Measurements from ENCODE around the gene TBCD. TPM values are rescaled to one million over a fixed set of nuclear protein-coding genes. Genes with fewer than 3 reads are reported as not detected.
"Not testable (repeated sequence)": the region's sequence is repeated elsewhere in the genome, so short reads cannot be mapped to it uniquely, and the experiment has no call there.

Gene TBCD
- total RNA-seq, 1 donor: 39.5 TPM

GRCh38 chr17:82977606-82978005 lies 225.7 kb downstream of the TBCD start:
- no peak overlapping the region for H3K4me3 ChIP-seq (ENCODE audit: low read depth, low read length)
- no peak for DNase-seq (ENCODE audit: low read depth)
- TF ChIP-seq, protein P1, sequence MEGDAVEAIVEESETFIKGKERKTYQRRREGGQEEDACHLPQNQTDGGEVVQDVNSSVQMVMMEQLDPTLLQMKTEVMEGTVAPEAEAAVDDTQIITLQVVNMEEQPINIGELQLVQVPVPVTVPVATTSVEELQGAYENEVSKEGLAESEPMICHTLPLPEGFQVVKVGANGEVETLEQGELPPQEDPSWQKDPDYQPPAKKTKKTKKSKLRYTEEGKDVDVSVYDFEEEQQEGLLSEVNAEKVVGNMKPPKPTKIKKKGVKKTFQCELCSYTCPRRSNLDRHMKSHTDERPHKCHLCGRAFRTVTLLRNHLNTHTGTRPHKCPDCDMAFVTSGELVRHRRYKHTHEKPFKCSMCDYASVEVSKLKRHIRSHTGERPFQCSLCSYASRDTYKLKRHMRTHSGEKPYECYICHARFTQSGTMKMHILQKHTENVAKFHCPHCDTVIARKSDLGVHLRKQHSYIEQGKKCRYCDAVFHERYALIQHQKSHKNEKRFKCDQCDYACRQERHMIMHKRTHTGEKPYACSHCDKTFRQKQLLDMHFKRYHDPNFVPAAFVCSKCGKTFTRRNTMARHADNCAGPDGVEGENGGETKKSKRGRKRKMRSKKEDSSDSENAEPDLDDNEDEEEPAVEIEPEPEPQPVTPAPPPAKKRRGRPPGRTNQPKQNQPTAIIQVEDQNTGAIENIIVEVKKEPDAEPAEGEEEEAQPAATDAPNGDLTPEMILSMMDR (IDR thresholded peaks at IDR 0.05; ENCODE audit: insufficient read depth, low read length): no peak

GRCh38 chr17:82978765-82979349 lies 227.0 kb downstream of the TBCD start:
- no peak for DNase-seq (ENCODE audit: low read depth)
- no peak overlapping the region for H3K4me3 ChIP-seq (ENCODE audit: low read depth, low read length)
- TF ChIP-seq, protein P1 (IDR thresholded peaks at IDR 0.05; ENCODE audit: insufficient read depth, low read length): no peak

DNA sequence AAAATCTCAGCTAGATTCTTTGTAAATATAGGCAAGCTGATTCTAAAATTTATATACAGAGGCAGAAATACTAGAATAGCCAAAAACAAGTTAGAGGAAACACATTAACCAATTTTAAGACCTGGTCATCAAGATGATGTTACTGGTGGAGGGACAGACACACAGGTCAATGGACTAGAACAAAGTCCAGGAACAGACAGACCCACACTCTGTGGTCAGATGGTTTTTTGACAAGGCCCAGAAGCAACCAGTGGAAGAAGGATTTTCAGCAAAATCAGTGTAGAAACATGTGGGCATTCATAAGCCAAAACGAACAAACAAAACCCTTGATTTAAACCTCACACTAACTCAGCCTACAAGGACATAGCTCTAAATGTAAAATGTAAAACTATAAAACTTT lies 227.9 kb downstream of the TBCD start:
- DNase-seq (ENCODE audit: low read depth): no peak
- TF ChIP-seq, protein P1 (IDR thresholded peaks at IDR 0.05; ENCODE audit: insufficient read depth, low read length): no peak
- no peak overlapping the region for H3K4me3 ChIP-seq (ENCODE audit: low read depth, low read length)

- DNase-seq (ENCODE audit: low read depth): no peak
- H3K4me3 ChIP-seq (ENCODE audit: low read depth, low read length): no peak overlapping the region
- TF ChIP-seq, protein P1 (IDR thresholded peaks at IDR 0.05; ENCODE audit: insufficient read depth, low read length): no peak
Measured at GRCh38 chr17:82980632-82981031, 228.8 kb downstream of the TBCD start.

GRCh38 chr17:82981141-82981730 lies 229.4 kb downstream of the TBCD start:
- DNase-seq (ENCODE audit: low read depth): no peak
- TF ChIP-seq, protein P1 (IDR thresholded peaks at IDR 0.05; ENCODE audit: insufficient read depth, low read length): no peak
- H3K4me3 ChIP-seq (ENCODE audit: low read depth, low read length): no peak overlapping the region

- no peak for DNase-seq (ENCODE audit: low read depth)
- TF ChIP-seq, protein P1 (IDR thresholded peaks at IDR 0.05; ENCODE audit: insufficient read depth, low read length): no peak
- no peak overlapping the region for H3K4me3 ChIP-seq (ENCODE audit: low read depth, low read length)
Measured at GRCh38 chr17:82983510-82984248, 231.8 kb downstream of the TBCD start.

GRCh38 chr17:82984249-82984617 lies 232.4 kb downstream of the TBCD start:
- H3K4me3 ChIP-seq (ENCODE audit: low read depth, low read length); DNase-seq (ENCODE audit: low read depth): not testable (repeated sequence)
